Stimulated activated CD4-positive, alpha-beta T cell treated with anti-CD3 and anti-CD28 coated beads, Interleukin-1b, Interleukin-23, amount 100 ng/mL, for 48 hours (primary cell): ENCODE measurements around the gene PITPNC1.
"Not testable (repeated sequence)": the region's sequence is repeated elsewhere in the genome, so short reads cannot be mapped to it uniquely, and the experiment has no call there.

Experiments used
- DNase-seq: peaks from one replicate; pipeline ENCODE4 v3.0.0-alpha.2; 2020

Gene PITPNC1

DNA sequence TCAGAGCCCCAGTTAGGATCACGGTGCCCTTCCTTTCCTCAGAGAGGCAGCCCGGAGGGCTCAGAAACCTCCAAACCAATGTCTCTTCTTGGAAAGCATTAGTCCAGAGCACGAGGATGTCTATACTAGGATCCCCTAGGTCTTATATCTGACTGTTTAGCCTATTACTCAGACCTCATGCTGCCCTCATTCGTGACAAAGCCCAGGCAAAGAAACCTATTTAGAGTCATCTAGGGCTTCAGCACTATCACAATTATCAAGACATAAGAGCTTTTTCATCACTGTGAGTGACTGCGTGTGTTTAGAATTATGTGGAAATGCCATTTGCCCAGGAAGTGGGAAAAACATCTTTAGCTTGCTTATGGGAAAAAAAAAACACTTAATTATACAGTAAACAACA is 180.8 kb downstream of the PITPNC1 start:
- no peak for DNase-seq

- peak; percentile 25 for DNase-seq
These were observed 181.8 kb downstream of the PITPNC1 start for GRCh38 chr17:67558740-67559380.

DNA sequence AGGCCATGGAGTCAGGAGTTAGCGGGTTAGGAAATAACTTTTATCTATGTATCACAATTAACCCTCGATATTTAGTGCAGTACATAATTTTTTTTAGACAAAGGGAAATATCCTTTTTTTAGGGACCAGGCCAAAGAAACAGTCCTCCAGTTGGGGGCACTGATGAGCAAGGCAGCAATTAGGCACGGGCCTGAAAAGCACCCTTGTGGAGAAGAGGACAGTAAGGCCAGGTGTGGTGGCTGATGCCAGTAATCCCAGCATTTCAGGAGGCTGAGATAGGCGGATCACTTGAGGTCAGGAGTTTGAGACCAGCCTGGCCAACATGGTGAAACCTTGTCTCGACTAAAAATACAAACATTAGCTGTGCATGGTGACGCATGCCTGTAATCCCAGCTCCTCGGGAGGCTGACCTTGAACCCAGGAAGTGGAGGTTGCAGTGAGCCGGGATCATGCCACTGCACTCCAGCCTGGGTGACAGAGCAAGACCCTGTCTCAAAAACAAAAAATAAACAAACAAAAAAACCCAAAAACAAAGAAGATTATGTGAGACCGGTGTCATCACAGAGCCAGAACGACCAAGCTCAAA is 182.4 kb downstream of the PITPNC1 start:
- DNase-seq, result no peak

GRCh38 chr17:67562005-67562404 is 184.9 kb downstream of the PITPNC1 start:
- no peak for DNase-seq

- DNase-seq, result no peak
These were observed 186.7 kb downstream of the PITPNC1 start for GRCh38 chr17:67563692-67564228.

GRCh38 chr17:67565068-67565467 is 188.0 kb downstream of the PITPNC1 start:
- no peak for DNase-seq

GRCh38 chr17:67566656-67567055 is 189.6 kb downstream of the PITPNC1 start:
- no peak for DNase-seq

GRCh38 chr17:67569015-67569451 is 192.0 kb downstream of the PITPNC1 start:
- no peak for DNase-seq

DNA sequence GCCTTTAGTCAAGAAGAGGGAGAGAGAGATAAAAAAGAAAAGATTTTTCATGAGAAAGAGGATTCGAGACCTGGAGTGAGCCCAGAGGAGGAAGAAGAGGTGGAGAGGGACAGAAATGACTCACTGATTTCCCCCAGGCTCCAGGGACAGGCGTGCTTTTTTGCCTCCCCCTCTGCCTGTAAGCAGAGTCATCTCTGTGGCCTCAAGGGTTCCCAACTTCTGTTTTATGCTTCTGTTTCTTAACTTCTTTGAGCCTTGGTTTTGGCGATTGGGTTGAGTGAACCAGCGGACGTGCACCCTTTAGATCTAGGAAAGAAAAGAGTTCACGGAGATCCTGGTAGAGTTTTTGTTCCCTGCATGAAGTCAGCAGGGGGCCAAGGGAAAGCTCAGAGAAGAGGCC is 192.8 kb downstream of the PITPNC1 start:
- DNase-seq, result no peak

- no peak for DNase-seq
These were observed 193.7 kb downstream of the PITPNC1 start for GRCh38 chr17:67570797-67571196.

DNA sequence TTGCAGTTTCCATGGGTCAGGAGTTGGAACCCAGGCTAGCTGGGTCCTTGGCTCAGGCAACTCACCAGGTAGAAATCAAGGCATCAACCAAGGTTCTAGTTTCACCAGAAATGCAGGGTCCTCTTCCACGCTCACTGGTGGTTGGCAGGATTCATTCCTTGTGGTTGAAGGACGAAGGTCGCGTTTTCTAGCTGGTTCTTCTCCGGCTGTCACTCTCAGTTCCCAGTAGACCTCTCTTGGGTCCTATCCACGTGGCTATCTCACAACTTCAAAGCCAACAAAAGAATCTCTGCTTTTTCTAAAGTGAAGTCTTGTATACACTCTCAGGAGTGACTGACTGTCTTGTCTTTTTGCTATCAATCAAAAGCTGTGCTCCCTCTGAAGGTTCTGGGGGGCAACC is 194.4 kb downstream of the PITPNC1 start:
- DNase-seq, result no peak

DNA sequence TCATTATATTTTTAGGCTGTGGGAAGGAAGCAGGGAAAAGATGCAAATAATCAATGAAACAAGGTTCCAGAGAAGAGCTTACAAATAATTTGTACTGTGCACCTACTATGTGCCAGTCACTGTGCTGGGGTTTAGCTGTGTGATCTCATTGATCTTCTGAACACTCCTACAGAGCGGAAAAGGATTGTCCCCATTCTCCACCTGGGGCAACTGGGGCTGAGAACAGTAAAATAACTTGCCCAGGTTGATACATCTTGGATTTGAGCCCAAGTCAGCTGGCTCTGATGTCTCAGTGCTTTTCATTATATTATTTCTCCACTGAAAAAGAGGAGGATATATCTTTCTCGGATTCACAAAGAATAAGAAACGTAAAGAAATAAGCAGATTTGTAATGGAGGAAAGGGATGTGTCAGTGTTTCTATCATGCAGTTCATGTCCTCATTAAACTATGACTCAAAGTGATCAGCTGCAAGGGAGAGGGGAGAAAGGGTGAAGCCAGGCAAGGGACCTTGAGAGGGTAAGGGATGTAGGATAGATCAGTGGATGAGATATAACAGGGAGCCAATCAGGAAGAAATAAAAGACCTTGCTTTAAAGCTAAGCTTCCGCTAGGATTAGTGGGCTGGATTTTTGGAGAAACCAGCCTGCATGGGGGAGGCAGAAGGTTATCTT is 197.0 kb downstream of the PITPNC1 start:
- no peak for DNase-seq

DNA sequence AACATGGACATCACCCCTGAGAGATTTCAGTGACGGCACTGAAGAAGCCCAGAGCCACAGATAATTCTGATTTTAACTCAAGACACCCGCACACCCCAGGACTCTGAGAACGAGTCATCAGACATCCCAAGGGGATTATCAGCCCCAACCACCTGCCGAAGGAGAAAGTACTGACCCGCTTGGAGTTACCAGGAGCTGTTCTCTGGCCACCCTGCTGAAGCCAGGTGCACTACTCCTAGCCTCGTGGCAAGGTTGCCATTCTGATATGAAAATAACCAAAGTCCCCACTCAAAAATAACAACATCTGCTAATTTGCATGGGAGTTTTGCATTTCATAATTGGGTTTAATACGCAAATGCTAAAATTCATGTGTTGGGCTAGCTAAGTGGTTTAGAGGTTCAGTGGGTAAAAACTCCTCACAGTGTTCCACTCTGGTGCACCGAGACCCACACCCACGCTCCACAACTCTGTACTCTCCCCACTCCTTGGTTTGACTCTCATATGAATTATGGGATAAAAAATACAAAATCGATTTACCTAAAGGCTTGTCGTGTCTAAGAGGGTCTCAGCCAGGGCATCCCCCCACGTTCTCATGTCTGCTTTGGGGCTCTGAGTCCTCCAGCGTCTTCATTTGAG is 197.7 kb downstream of the PITPNC1 start:
- no peak for DNase-seq

DNA sequence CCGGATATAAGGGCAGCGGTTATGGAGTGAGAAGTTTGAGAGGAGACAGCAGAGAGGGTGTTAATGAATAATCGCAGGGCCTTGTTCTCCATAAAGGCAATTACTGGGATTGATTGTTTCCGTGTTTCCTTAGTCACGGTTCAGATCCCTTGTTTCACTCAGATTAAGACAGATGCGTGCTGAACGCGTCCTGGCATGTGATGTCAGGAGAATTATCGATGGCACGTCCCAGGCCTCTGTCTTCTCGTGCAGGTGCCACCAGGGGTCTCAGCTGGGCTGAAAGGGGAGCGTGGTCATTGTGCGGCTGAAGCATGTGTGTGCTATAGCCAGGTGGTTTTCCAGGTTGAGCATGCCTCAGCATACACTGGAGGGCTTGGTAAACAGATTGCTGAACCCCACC is 198.2 kb downstream of the PITPNC1 start:
- DNase-seq, result no peak

DNA sequence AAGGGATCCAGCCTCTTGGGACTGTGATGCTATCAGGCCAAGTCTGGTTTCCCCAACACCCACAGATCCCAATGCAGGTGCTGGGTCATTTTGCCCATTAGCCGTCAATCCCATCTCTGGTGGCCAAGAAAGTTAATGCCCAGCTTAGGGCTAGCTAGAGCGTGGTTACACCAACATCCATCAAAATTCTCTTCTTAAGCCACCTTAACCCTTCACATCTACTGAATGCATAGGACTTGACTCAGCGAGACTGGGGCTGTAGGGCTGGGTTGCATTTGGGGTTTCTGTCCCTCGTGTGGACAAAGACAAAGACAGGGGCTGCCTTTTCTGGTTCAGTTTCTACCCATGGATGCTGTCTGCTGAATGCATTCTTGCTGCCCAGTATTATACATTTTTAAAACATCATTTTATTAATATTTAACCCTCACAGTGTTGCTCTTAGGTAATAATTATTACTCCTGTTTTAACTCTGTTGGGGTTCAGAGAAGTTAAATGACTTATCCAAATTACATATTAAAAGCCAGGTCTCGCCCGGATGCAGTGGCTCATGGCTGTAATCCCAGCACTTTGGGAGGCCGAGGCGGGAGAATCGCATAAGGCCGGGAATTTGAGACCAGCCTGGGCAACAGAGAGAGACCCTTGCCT is 199.5 kb downstream of the PITPNC1 start:
- no peak for DNase-seq

- no peak for DNase-seq
These were observed 200.5 kb downstream of the PITPNC1 start for GRCh38 chr17:67577429-67578141.

DNA sequence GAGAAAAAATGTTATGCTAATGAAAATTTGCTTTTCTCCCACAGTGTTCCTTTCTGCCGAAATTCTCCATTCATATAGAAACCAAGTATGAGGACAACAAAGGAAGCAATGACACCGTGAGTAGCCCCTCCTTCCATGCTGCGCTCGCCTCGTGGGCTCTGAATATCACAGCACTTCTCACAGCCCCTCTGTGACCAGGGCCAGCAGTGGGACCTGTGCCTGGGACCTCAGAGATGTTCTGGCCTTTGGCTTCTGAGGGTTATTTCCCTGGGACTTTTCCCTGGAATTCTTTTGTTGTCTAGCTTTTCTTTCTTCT is 201.0 kb downstream of the PITPNC1 start:
- DNase-seq, result no peak

DNA sequence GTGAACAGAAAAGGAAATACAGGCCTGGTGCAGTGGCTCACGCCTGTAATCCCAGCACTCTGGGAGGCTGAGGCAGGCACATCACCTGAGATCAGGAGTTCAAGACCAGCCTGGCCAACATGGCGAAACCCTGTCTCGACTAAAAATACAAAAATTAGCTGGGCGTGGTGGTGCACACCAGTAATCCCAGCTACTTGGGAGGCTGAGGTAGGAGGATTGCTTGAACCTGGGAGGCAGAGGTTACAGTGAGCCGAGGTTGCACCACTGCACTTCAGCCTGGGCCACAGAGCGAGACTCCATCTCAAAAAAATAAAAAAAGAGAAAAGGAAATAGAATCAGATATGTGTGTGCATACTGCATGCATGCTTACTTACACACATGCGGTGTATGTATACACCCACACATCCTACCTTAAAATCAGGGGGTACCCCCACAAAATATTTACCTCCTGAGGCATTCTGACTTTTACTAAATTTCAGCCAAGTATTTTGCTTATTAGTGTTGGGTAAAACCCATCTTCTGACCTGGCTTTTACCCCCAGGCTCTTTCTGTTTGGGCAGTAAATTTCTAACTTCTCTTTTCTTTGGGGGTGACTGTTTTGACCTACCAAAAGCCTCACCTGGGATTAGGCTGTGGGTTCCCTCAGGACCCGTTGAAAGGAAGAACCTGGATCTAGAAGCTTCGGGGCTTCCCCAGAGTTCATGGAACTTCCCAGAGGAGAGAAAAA is 201.8 kb downstream of the PITPNC1 start:
- not testable (repeated sequence) for DNase-seq

DNA sequence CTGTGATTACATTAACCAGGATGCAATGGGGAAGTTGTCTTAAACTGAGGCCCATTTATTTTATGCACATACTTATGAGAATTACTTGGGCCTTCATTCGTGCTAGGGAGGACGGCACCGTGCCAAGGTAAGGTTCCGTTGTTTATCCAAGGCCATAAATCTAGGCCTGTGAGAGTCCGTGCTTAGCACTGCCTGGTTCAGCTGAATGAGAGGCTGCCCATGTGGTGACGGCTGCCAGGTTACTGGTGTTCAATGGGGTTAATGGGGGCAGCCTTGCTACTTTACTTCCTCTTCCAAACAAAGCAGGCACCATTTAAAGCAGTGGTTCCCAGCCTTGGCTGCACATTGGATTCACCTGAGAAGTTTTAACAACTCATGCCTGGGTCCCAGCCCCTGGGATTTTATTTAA is 205.6 kb downstream of the PITPNC1 start:
- no peak for DNase-seq

- no peak for DNase-seq
These were observed 208.1 kb downstream of the PITPNC1 start for GRCh38 chr17:67585077-67585602.

- DNase-seq, result no peak
These were observed 211.2 kb downstream of the PITPNC1 start for GRCh38 chr17:67588326-67588725.
